ENCODE data around the gene MERTK. TPM values are rescaled to one million over a fixed set of nuclear protein-coding genes. Genes with fewer than 3 reads are reported as not detected.

MERTK gene
- total RNA-seq, 1 experiment from 2014 or later = 14.5 TPM

DNA sequence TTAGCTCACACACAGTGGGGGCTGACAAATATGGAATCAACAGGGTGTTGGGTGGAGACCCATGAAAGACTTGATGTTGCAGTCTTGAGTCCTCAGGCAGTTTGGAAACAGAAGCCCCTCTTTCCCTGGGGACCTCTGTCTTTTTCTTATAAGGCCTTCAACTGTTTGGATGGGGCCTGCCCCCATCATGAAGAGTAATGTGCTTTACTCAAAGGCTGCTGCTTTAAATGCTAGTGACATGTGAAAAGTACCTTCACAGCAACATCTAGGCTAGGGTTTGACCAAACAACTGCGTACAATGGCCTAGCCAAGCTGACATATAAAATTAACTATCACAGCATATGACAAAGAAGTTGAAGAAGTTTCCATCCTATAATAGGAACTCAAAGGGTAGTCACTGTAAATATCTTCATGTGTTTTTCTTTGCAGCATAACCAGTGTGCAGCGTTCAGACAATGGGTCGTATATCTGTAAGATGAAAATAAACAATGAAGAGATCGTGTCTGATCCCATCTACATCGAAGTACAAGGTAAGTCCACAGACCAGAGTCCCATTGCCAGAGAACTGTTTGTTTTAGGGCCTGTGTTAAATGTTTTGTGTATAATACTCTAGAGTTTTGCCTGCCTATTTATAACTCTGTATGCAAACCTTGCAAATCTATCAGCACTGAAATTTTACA is 46.3 kb downstream of the MERTK start:
- POLR2A ChIA-PET = interaction anchor here (0.6 kb wide), 1 partner anchor 91 kb away, joined by 7 read pairs; no protein-coding TSS in a partner anchor

DNA sequence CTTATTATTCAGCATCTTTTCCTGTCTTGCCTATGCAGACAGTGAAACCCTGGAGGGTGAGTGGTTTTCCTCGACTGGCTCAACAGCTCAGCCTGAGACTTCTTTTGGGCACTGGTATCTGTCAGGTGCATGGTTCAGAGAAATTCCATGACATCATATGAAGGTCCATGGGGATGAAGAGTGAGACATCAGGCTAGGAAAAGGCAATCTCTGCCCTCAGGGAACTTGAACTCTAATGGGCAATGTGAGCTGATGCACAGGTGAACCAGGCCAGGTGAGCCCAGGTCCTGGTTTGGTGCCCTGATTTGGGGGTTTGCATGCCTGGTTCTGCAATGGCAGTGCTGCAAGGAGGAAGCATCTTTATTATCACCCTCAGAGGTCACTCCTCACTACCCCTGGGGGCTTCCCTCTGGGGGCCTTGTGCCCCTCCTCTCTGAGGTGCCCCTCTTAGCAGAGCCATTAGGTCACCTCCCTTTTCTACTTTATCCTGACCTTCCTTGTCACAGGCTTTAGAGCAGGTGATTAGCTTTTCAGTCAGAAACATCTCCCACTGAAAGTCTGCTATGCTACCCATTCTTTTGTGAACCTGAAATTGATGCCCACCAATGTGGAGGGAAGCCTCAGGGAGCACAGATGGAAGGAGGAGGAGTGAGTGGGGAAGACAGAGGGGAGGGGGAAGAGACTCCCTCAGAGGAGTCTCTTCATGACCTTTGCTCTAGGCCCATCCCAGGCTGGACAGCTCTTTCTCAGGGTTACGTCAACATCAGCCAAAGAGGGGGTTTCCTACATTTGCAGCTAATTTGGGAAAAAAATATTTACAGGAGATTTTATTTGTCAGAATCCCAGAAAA is 47.3 kb downstream of the MERTK start:
- in situ Hi-C loops (cut with HindIII; ENCODE audit: low pct_unique_long_range_greater_than_20kb, low sequenced_read_pairs) (no loop called here), intact Hi-C loops (cut with micrococcal nuclease; ENCODE audit: unreplicated experiment) (no loop called here)
- no peaks in the 10 kb centered on the region for H3K9me3 ChIP-seq (ENCODE audit: control insufficient read depth, insufficient read depth, low read depth, low read length)
- POLR2A ChIA-PET = interaction anchor here (0.6 kb wide), 1 partner anchor 90 kb away, joined by 7 read pairs; no protein-coding TSS in a partner anchor
- DNase-seq (ENCODE audit: low read depth, low spot score) (no peak), ATAC-seq (no peak)
- no peak overlapping the region for H3K27ac ChIP-seq (ENCODE audit: low read length)
- H3K27me3 ChIP-seq (ENCODE audit: control insufficient read depth, insufficient read depth, low read length) = no peaks in the 10 kb centered on the region
- H3K4me1 ChIP-seq (ENCODE audit: control insufficient read depth, insufficient read depth, low read length) = no peaks in the 10 kb centered on the region
- TF ChIP-seq SIN3A (IDR thresholded peaks at IDR 0.05; ENCODE audit: borderline replicate concordance, insufficient read depth, low read depth, low read length) (no peak), POLR2AphosphoS5 (IDR thresholded peaks at IDR 0.05; ENCODE audit: low read depth, low read length) (no peak), TCF7L2 (IDR thresholded peaks at IDR 0.05; ENCODE audit: low read depth, low read length) (no peak), REST (IDR thresholded peaks at IDR 0.05; ENCODE audit: insufficient read depth in 1 of 2, low read depth in 2 of 2, low read length in 1 of 2) (no peak)
- TF ChIP-seq, protein P1, sequence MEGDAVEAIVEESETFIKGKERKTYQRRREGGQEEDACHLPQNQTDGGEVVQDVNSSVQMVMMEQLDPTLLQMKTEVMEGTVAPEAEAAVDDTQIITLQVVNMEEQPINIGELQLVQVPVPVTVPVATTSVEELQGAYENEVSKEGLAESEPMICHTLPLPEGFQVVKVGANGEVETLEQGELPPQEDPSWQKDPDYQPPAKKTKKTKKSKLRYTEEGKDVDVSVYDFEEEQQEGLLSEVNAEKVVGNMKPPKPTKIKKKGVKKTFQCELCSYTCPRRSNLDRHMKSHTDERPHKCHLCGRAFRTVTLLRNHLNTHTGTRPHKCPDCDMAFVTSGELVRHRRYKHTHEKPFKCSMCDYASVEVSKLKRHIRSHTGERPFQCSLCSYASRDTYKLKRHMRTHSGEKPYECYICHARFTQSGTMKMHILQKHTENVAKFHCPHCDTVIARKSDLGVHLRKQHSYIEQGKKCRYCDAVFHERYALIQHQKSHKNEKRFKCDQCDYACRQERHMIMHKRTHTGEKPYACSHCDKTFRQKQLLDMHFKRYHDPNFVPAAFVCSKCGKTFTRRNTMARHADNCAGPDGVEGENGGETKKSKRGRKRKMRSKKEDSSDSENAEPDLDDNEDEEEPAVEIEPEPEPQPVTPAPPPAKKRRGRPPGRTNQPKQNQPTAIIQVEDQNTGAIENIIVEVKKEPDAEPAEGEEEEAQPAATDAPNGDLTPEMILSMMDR (IDR thresholded peaks at IDR 0.05) = no peak
- CTCF ChIA-PET = no interaction called here
- H3K4me3 ChIP-seq (ENCODE audit: low read depth in 2 of 2, low read length in 2 of 2) = no peak overlapping the region
- no peaks in the 10 kb centered on the region for H3K36me3 ChIP-seq (ENCODE audit: control insufficient read depth, insufficient read depth, low read length)
- no TSS peak for BruUV-seq (replicated peaks)

More for the DNA sequence above, 46.3 kb downstream of the MERTK start:
- Histone ChIP-seq H3K9me3 (ENCODE audit: control insufficient read depth, insufficient read depth, low read depth, low read length) (no peaks in the 10 kb centered on the region), H3K27ac (ENCODE audit: low read length) (no peak overlapping the region), H3K36me3 (ENCODE audit: control insufficient read depth, insufficient read depth, low read length) (no peaks in the 10 kb centered on the region), H3K4me3 (ENCODE audit: low read depth in 2 of 2, low read length in 2 of 2) (no peak overlapping the region), H3K4me1 (ENCODE audit: control insufficient read depth, insufficient read depth, low read length) (no peaks in the 10 kb centered on the region), H3K27me3 (ENCODE audit: control insufficient read depth, insufficient read depth, low read length) (no peaks in the 10 kb centered on the region)
- CTCF ChIA-PET = no interaction called here
- intact Hi-C loops (cut with micrococcal nuclease; ENCODE audit: unreplicated experiment) (no loop called here), in situ Hi-C loops (cut with HindIII; ENCODE audit: low pct_unique_long_range_greater_than_20kb, low sequenced_read_pairs) (no loop called here)
- TF ChIP-seq, protein P1 (IDR thresholded peaks at IDR 0.05) = no peak
- no peak for TF ChIP-seq REST (IDR thresholded peaks at IDR 0.05; ENCODE audit: insufficient read depth in 1 of 2, low read depth in 2 of 2, low read length in 1 of 2)
- TF ChIP-seq SIN3A (IDR thresholded peaks at IDR 0.05; ENCODE audit: borderline replicate concordance, insufficient read depth, low read depth, low read length) = no peak
- no TSS peak for BruUV-seq (replicated peaks)
- ATAC-seq (no peak), DNase-seq (ENCODE audit: low read depth, low spot score) (no peak)
